Activated CD8-positive, alpha-beta memory T cell treated with anti-CD3 and anti-CD28 coated beads, Interleukin-2, amount 10 ng/mL, durations not matched to agents 7 days and 5 days (primary cell): ENCODE data around the gene CAT. TPM values are rescaled to one million over a fixed set of nuclear protein-coding genes. Genes with fewer than 3 reads are reported as not detected.
A peak's percentile ranks its signal among the peaks of the same experiment; 100 is the strongest.

Experiments used
- ATAC-seq: fragments of 150-1000 bp; cut with Tn5 transposase; one replicate; pipeline ENCODE4 v1.10.0; 2021; ENCODE audit warnings: moderate library complexity
- CTCF ChIA-PET: fragments of 350-600 bp; sonication (Branson Sonifier 250); formaldehyde crosslinking; loops from one replicate; lab custom pipeline; 2021; ENCODE audit warnings: antibody characterized with exemption; lab: Charles Lee
- DNase-seq: peaks from one replicate; pipeline ENCODE4 v3.0.0-alpha.2; 2020
- H3K27ac Mint-ChIP-seq: one replicate; pipeline ENCODE4 v1.8.0; 2021; ENCODE audit warnings: mild to moderate bottlenecking, mixed read lengths
- H3K27me3 Mint-ChIP-seq: one replicate; pipeline ENCODE4 v1.8.0; 2021; ENCODE audit warnings: mixed read lengths
- H3K36me3 Mint-ChIP-seq: one replicate; pipeline ENCODE4 v1.8.0; 2021; ENCODE audit warnings: mild to moderate bottlenecking, mixed read lengths
- H3K4me1 Mint-ChIP-seq: one replicate; pipeline ENCODE4 v1.8.0; 2021; ENCODE audit warnings: mixed read lengths
- H3K4me3 Mint-ChIP-seq: one replicate; pipeline ENCODE4 v1.8.0; 2021; ENCODE audit warnings: mild to moderate bottlenecking, moderate library complexity, mixed read lengths
- H3K9me3 Mint-ChIP-seq: one replicate; pipeline ENCODE4 v1.8.0; 2022; ENCODE audit warnings: low read depth, mixed read lengths
- total RNA-seq, 2 experiments: library from RNA; stranded (reverse); gene quantifications; one replicate each; pipeline ENCODE4 v1.2.3, GENCODE V29; 2021

CAT gene
- total RNA-seq, 2 experiments from 2014 or later: 21.6 to 30.1 TPM

DNA sequence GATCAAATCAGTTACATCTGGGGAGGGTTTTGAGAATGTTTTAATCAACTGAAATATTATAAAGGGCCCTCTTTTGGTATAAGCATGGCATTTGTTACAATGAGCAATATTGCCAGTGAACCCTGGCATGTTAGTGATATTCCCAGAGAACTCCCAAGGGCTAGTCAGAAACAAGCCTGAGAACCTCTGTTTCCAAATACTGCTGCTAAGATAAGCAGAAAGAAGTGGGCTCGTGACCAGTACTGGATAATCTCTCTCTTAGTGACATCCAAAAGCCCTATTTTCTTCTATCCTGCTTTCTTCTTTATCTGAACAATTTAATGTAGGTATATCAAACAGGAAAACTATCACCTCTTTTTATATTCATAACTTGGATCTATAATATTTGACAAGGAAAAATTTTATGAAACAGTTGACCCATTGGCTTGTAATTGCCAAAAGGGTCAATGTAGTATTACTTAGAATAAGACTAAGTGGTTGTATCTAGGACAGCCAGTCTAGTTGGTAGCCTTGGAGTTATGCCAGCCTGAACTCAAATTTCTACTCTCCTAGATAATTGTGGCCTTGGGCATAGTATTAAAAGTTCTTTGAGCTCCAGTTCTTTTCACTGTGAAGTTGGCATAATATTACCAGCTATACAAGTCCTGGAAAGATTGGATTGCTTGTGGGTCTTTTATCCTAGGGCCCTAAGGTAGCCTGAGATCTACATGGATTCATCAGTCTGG is 15.7 kb downstream of the CAT start:
- Mint-ChIP-seq H3K36me3 (peaks cover 30% of the 10 kb centered on the region), H3K27me3 (no peaks in the 10 kb centered on the region), H3K27ac (no peak overlapping the region), H3K4me3 (no peak overlapping the region), H3K4me1 (peaks cover 1% of the 10 kb centered on the region), H3K9me3 (no peaks in the 10 kb centered on the region)
- DNase-seq: no peak
- ATAC-seq: no peak
- CTCF ChIA-PET: interaction anchor here (0.7 kb wide), 1 partner anchor 221 kb away, joined by 3 read pairs; no protein-coding TSS in a partner anchor

DNA sequence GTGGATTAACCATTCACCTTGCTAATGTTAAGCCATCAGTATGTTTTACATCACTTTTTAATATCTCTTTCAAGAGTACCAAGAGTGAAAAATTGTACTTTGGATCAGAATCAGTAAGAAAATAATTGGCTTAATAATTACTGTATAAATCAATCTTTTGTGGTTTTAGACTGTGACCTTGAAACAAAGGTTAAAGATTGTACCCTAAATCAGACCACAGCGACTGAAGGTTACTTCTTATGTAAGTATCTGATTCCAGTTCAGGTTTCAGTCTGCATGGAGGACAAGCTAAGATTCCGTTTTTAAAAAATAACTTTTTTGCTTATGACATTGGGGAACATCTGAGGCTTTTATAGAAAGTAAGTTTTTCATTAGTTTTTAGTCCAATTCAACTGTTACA is 18.9 kb downstream of the CAT start:
- H3K27me3 Mint-ChIP-seq: no peaks in the 10 kb centered on the region
- no peaks in the 10 kb centered on the region for H3K9me3 Mint-ChIP-seq
- peaks cover 22% of the 10 kb centered on the region for H3K36me3 Mint-ChIP-seq
- no peaks in the 10 kb centered on the region for H3K4me1 Mint-ChIP-seq
- ATAC-seq (no peak), DNase-seq (no peak)
- H3K27ac Mint-ChIP-seq: no peak overlapping the region
- CTCF ChIA-PET: interaction anchor here (1.3 kb wide), 1 partner anchor 10 kb away, joined by 5 read pairs; no protein-coding TSS in a partner anchor
- H3K4me3 Mint-ChIP-seq: no peak overlapping the region

DNA sequence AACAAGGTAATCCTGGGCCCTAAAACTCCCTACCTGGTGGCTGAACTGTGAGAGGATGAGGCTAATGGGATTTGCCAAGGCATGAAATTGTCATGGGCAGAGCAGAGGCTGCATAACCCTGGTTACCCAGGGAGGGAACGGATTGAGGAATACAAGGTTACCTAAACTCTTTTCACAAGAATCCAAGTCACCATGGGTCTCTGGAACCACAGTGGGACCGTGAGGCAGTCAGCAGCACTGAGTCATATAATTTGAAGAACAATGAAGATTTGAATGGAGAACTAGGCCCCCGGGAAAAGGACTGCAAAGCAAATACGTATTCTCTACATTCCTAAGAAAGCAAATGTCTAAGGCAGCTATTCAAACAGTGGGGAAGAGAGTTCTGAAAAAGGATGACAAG is 19.8 kb downstream of the CAT start:
- Mint-ChIP-seq H3K36me3 (peaks cover 23% of the 10 kb centered on the region), H3K9me3 (no peaks in the 10 kb centered on the region), H3K27me3 (no peaks in the 10 kb centered on the region), H3K4me1 (no peaks in the 10 kb centered on the region), H3K4me3 (no peak overlapping the region), H3K27ac (no peak overlapping the region)
- no peak for DNase-seq
- ATAC-seq: no peak
- CTCF ChIA-PET: no interaction called here

DNA sequence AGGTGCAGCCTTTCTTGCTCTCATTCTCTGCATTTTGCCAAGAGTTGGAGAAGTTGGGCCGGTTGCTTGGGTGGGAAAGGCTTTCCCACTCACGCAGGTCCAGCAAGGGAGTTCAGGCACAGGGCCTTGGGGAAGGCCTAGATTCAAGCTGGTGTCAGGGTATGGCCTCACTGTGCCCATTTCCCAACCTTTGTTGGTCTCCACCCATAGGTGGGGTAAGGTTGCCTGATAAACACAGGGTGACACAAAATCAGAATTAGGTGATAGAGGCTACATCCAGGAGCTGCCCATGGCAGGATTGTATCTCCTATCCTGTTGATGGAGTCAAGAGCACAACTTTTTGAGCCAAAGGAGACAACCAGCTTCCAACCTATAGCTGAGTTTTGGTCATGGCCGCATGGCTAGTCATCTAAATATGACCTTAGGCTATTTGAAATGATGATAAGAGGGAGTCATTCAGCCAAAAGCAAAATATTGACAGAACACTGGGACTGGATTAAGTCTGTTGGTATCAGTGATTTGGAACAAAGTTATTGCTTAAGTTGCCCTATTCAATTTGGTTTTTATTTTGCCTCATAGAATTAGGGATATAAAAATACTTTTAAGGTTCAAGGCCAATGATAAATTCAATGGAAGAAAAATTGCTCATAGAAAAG is 20.9 kb downstream of the CAT start:
- CTCF ChIA-PET: interaction anchor here (1.1 kb wide), 1 partner anchor 33 kb away, joined by 3 read pairs; no protein-coding TSS in a partner anchor

DNA sequence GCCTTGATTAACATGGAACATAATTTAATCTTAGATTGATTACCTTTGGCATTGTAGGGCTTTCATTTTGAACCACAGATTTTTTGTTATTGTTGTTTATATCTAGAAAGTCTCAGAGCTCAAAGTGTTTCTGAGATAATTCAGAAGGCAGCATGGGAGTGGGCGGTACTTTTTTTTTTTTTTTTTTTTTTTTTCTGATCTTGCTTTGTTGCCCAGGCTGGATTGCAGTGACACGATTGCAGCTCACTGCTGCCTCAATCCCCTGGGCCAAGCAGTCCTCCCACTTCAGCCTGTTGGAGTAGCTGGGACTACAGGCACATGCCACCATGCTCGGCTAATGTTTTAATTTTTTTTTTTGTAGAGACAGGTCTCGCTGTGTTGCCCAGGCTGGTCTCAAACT is 21.5 kb downstream of the CAT start:
- no peak overlapping the region for H3K4me3 Mint-ChIP-seq
- CTCF ChIA-PET: interaction anchor here (1.1 kb wide), 1 partner anchor 32 kb away, joined by 3 read pairs; no protein-coding TSS in a partner anchor
- no peak overlapping the region for H3K27ac Mint-ChIP-seq
- no peaks in the 10 kb centered on the region for H3K9me3 Mint-ChIP-seq
- no peak for ATAC-seq
- peaks cover 32% of the 10 kb centered on the region for H3K36me3 Mint-ChIP-seq
- DNase-seq: no peak
- H3K27me3 Mint-ChIP-seq: no peaks in the 10 kb centered on the region
- H3K4me1 Mint-ChIP-seq: no peaks in the 10 kb centered on the region

More for the DNA sequence above, 20.9 kb downstream of the CAT start:
- H3K4me1 Mint-ChIP-seq: no peaks in the 10 kb centered on the region
- no peaks in the 10 kb centered on the region for H3K9me3 Mint-ChIP-seq
- no peak for ATAC-seq
- no peak overlapping the region for H3K4me3 Mint-ChIP-seq
- H3K27me3 Mint-ChIP-seq: no peaks in the 10 kb centered on the region
- no peak for DNase-seq
- H3K27ac Mint-ChIP-seq: no peak overlapping the region
- peaks cover 29% of the 10 kb centered on the region for H3K36me3 Mint-ChIP-seq

DNA sequence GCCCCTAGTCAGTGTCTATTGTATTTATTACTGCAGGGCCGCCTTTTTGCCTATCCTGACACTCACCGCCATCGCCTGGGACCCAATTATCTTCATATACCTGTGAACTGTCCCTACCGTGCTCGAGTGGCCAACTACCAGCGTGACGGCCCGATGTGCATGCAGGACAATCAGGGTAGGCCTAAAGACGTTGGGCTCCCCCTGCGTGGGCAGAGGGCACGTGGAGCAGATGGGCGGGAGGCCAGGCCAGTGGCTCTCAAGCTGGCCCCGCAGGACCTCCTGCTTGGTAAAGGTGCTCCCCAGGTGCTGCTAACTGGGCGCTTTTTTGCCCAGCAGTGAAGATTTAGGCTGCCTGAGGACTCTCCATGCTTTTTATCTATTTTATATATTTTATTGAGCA is 22.5 kb downstream of the CAT start:
- no peaks in the 10 kb centered on the region for H3K4me1 Mint-ChIP-seq
- H3K9me3 Mint-ChIP-seq: peaks cover 2% of the 10 kb centered on the region
- H3K27ac Mint-ChIP-seq: no peak overlapping the region
- no peaks in the 10 kb centered on the region for H3K27me3 Mint-ChIP-seq
- peaks cover 42% of the 10 kb centered on the region for H3K36me3 Mint-ChIP-seq
- no peak overlapping the region for H3K4me3 Mint-ChIP-seq
- no peak for ATAC-seq
- CTCF ChIA-PET: no interaction called here
- DNase-seq: no peak

DNA sequence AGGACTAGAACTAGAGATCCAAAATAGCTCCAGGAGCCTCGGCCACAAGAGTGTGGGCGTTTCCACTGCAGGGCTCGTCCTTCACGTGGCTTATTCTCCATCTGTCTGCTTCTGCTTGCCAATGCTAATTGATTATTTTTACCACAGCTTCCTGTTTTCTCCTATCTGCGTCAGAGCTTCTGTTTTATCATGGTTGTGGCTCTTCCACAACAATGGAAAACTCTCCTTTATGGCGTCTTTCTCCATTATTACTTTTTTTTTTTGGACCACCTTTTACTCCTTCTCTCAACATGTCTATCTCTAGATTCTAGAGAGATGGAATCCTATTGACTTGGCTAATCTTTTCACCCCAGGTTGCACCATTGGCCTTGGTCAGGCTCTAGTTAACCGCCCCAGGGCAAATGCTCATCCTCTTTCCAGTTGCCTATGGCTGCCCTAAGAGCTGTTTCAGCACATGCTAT is 25.9 kb downstream of the CAT start:
- H3K4me1 Mint-ChIP-seq: no peaks in the 10 kb centered on the region
- H3K4me3 Mint-ChIP-seq: no peak overlapping the region
- CTCF ChIA-PET: interaction anchor here (0.6 kb wide), 1 partner anchor 1138 kb away, joined by 3 read pairs; no protein-coding TSS in a partner anchor
- no peak for ATAC-seq
- no peak for DNase-seq
- H3K36me3 Mint-ChIP-seq: peaks cover 45% of the 10 kb centered on the region
- no peak overlapping the region for H3K27ac Mint-ChIP-seq
- peaks cover 8% of the 10 kb centered on the region for H3K9me3 Mint-ChIP-seq
- H3K27me3 Mint-ChIP-seq: no peaks in the 10 kb centered on the region

DNA sequence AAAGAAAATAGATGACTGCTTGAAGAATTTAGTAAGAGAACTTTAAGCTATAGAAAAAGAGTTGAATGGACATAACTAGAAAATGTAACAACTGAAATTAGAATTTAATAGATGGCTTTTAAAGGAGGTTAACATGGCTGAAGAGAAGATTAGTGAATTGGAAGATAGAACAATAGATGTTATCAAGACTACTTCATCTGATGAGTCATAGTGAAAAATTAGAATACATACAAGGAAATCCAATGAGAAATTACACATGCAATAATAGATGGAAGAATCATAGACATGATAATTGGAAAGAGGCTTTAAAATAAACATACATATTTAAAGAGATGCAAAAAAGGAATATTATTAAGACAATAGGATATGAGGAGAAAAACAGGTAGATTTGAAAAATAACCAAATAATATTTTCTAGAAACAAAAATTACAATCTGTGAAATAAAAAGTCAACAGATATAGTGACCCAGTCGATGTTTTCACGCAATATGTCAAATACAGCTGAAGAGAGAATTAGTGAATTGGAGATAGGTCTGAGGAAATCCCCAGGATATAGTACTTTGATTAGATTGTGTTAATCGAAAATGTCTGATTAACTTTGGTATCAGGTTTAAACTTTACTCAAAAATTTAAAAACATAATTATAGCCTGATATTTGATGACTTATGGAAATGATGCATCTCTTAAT is 28.2 kb downstream of the CAT start:
- H3K4me3 Mint-ChIP-seq: no peak overlapping the region
- no peak for ATAC-seq
- CTCF ChIA-PET: interaction anchor here (0.6 to 2.0 kb wide), 7 partner anchors 19 to 479 kb away, joined by 3 to 10 read pairs (median 4); no protein-coding TSS in a partner anchor
- DNase-seq: no peak
- H3K36me3 Mint-ChIP-seq: peaks cover 46% of the 10 kb centered on the region
- peaks cover 8% of the 10 kb centered on the region for H3K9me3 Mint-ChIP-seq
- H3K27me3 Mint-ChIP-seq: no peaks in the 10 kb centered on the region
- H3K4me1 Mint-ChIP-seq: no peaks in the 10 kb centered on the region
- H3K27ac Mint-ChIP-seq: no peak overlapping the region

DNA sequence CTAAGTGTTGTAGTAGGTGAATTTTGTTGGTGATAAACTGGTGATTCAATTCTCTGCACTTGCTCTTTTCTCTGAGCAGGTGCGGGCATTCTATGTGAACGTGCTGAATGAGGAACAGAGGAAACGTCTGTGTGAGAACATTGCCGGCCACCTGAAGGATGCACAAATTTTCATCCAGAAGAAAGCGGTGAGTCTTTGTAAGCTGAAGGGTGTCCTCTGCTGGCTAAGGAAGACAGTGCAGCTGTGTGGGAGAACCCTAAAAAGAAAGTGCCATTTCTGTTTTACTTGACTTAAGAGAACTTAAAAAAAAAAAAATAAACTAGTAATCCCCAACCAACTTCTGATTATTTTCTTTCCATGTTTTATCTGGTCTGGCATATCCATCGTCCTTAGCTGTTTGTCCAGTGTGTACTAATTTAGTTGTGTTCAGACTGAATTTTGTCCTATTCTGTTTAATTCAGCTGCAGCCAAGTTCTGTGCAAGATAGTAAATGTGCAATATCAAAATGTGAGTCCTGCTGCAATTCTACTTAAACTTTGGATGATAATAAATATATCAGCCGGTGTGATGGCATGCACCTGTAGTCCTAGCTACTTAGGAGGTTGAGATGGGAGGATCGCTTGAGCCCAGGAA is 29.6 kb downstream of the CAT start:
- no peaks in the 10 kb centered on the region for H3K4me1 Mint-ChIP-seq
- H3K9me3 Mint-ChIP-seq: peaks cover 8% of the 10 kb centered on the region
- DNase-seq (peak; percentile 56), ATAC-seq (no peak)
- H3K27me3 Mint-ChIP-seq: no peaks in the 10 kb centered on the region
- peaks cover 46% of the 10 kb centered on the region for H3K36me3 Mint-ChIP-seq
- no peak overlapping the region for H3K27ac Mint-ChIP-seq
- CTCF ChIA-PET: interaction anchor here (0.8 to 2.0 kb wide), 15 partner anchors 12 to 304 kb away, joined by 3 to 10 read pairs (median 4); no protein-coding TSS in a partner anchor
- no peak overlapping the region for H3K4me3 Mint-ChIP-seq

DNA sequence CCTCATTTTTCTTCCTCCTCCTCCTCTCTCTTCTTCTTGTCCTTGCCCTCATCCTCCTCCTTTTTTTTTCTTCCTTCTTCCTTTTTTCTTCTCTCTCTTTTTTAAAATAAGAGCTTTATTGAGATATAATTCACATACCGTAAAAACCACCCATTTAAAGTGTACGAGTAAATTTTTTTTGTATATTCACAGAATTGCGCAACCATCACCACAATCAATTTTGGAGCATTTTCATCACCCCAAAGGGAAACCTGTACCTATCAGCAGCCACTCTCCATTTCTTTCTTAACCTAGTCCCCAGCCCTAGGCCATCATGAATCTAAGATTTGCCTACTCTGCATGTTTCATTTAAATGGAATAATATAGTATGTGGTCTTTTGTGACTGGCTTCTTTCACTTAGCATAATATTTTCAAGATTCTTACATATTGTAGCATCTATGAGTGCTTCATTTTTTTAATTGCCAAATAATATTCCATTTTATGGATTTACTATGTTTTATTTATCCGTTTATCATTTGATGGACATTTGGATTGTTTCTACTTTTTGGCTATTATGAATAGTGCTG is 35.0 kb downstream of the CAT start:
- Mint-ChIP-seq H3K4me1 (no peaks in the 10 kb centered on the region), H3K4me3 (no peak overlapping the region), H3K27me3 (peaks cover 13% of the 10 kb centered on the region), H3K36me3 (peaks cover 7% of the 10 kb centered on the region), H3K9me3 (no peaks in the 10 kb centered on the region), H3K27ac (no peak overlapping the region)
- CTCF ChIA-PET: no interaction called here
- ATAC-seq (no peak), DNase-seq (no peak)

DNA sequence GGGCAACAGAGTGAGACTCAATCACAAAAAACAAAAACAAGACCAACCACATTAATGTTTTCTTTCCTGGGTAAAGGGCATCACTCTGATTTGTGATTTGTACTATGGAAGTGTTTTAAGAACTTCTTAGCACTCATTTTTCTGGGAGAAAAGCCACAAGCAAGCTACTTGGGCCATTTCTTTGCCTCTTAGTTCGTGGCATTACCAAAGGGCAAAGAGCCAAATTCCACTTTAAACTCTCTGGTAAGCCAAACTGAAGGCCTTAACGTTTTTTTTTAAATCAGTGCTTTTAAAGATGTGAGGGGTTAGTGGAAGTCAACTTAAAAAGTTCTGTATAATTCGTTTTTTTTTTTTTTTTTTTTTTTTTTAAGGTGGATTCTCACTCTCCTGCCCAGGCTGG is 36.9 kb downstream of the CAT start:
- Mint-ChIP-seq H3K4me3 (no peak overlapping the region), H3K27ac (no peak overlapping the region), H3K4me1 (no peaks in the 10 kb centered on the region), H3K27me3 (peaks cover 28% of the 10 kb centered on the region), H3K9me3 (no peaks in the 10 kb centered on the region), H3K36me3 (peaks cover 7% of the 10 kb centered on the region)
- DNase-seq (no peak), ATAC-seq (no peak)
- CTCF ChIA-PET: no interaction called here

DNA sequence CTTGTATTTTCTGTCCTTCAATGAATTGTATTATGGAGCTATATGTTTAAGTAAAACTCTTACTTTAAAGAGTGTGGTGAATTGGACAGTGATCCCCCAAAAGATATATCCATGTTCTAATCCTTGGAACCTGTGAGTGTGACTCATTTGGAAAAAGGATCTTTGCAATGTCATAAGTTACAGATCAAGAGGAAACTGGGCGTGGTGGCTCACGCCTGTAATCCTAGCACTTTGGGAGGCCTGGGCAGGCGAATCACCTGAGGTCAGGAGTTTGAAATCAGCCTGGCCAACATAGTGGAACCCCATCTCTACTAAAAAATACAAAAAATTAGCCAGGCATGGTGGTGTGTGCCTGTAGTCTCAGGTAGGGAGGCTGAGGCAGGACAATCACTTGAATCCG is 38.1 kb downstream of the CAT start:
- DNase-seq (no peak), ATAC-seq (no peak)
- H3K4me3 Mint-ChIP-seq: no peak overlapping the region
- H3K27ac Mint-ChIP-seq: no peak overlapping the region
- peaks cover 32% of the 10 kb centered on the region for H3K27me3 Mint-ChIP-seq
- H3K9me3 Mint-ChIP-seq: no peaks in the 10 kb centered on the region
- CTCF ChIA-PET: no interaction called here
- H3K36me3 Mint-ChIP-seq: peaks cover 7% of the 10 kb centered on the region
- no peaks in the 10 kb centered on the region for H3K4me1 Mint-ChIP-seq
